Kidney (tissue), 14 donors: Measurements from ENCODE around the gene CELF4. TPM values are rescaled to one million over a fixed set of nuclear protein-coding genes. Genes with fewer than 3 reads are reported as not detected.

ENCODE experiments used
- DNase-seq, 5 donors: peaks; one replicate each; pipeline ENCODE4 v3.0.0-alpha.2; 2013 to 2020
- FAIRE-seq: peaks from 2 replicates; lab custom pipeline; 2012; peaks lifted over from hg19 to GRCh38; lab: Jason Lieb, UNC
- H3K27ac ChIP-seq, 2 donors: one replicate each; pipeline ENCODE4 v1.7.0; 2013; ENCODE audit warnings: low read depth in 2 of 2, low read length in 2 of 2, inconsistent platforms in 1 of 2
- H3K27me3 ChIP-seq: one replicate; pipeline ENCODE4 v1.7.1; 2013; ENCODE audit warnings: low read length, inconsistent platforms; ENCODE audit not compliant: control insufficient read depth, insufficient read depth
- H3K36me3 ChIP-seq, 3 donors: one replicate each; pipeline versions ENCODE4 v1.7.0 to v1.7.1; 2013; ENCODE audit warnings: low read length in 3 of 3, control low read depth in 1 of 3, inconsistent platforms in 1 of 3; ENCODE audit not compliant: insufficient read depth in 3 of 3, control insufficient read depth in 2 of 3
- H3K4me1 ChIP-seq, 3 donors: one replicate each; pipeline versions ENCODE4 v1.7.0 to v1.7.1; 2013; ENCODE audit warnings: low read length in 3 of 3, inconsistent platforms in 1 of 3, low read depth in 1 of 3; ENCODE audit not compliant: control insufficient read depth in 2 of 3, insufficient read depth in 2 of 3
- H3K4me3 ChIP-seq, 3 donors: one replicate each; pipeline versions ENCODE4 v1.7.0 to v1.8.1; 2013; ENCODE audit warnings: low read length in 3 of 3, control low read depth in 1 of 3, inconsistent platforms in 1 of 3
- H3K9ac ChIP-seq, 3 donors: one replicate each; pipeline versions ENCODE4 v1.7.0 to v1.7.1; 2013; ENCODE audit warnings: low read length in 3 of 3, control low read depth in 1 of 3, inconsistent platforms in 1 of 3
- H3K9me3 ChIP-seq, 3 donors: one replicate each; pipeline versions ENCODE4 v1.7.0 to v1.7.1; 2013; ENCODE audit warnings: low read length in 3 of 3, control low read depth in 1 of 3, inconsistent platforms in 1 of 3; ENCODE audit not compliant: control insufficient read depth in 2 of 3, insufficient read depth in 1 of 3
- intact Hi-C: fragments of 100-400 bp; cut with DNase I; formaldehyde crosslinking; loops from one replicate; pipeline ENCODE4 v1.11.1; 2022
- polyA plus RNA-seq: library from polyadenylated mRNA; stranded (reverse); fragments of 350-450 nt; fragmentation: Illumina TruSeq; extraction: RNeasy Lipid Tissue Mini Kit (QIAGEN cat#74804); gene quantifications from one replicate; pipeline ENCODE4 v1.2.3, GENCODE V29; 2014; ENCODE audit warnings: low read depth, low replicate concordance; ENCODE audit not compliant: insufficient read depth
- total RNA-seq: library from RNA; stranded (reverse); fragmentation: NEBNext Ultra II Directional; extraction: Animal tissue kit (Norgen Biotek cat#: 25700); gene quantifications from one replicate; pipeline ENCODE4 v1.2.1, GENCODE V29; 2021
- TF ChIP-seq, protein P1 (sequence below): IDR thresholded peaks from 3 replicates; pipeline ENCODE4 v1.5.1; 2012; ENCODE audit warnings: mild to moderate bottlenecking, moderate library complexity, borderline replicate concordance; ENCODE audit not compliant: insufficient read depth; ENCODE audit errors: extremely low read depth
- donor health status: control.
- donor health status: control.
- donor health status: control.
- donor health status: control.
- donor health status: control.
- donor health status: DM: yes; HTN: yes; CAD: no.
- donor health status: Normal renal cell carcinoma (clear cell type).

Gene CELF4
- total and polyA plus RNA-seq, 2 donors from 2014 or later, result 0.85 to 1.5 TPM

DNA sequence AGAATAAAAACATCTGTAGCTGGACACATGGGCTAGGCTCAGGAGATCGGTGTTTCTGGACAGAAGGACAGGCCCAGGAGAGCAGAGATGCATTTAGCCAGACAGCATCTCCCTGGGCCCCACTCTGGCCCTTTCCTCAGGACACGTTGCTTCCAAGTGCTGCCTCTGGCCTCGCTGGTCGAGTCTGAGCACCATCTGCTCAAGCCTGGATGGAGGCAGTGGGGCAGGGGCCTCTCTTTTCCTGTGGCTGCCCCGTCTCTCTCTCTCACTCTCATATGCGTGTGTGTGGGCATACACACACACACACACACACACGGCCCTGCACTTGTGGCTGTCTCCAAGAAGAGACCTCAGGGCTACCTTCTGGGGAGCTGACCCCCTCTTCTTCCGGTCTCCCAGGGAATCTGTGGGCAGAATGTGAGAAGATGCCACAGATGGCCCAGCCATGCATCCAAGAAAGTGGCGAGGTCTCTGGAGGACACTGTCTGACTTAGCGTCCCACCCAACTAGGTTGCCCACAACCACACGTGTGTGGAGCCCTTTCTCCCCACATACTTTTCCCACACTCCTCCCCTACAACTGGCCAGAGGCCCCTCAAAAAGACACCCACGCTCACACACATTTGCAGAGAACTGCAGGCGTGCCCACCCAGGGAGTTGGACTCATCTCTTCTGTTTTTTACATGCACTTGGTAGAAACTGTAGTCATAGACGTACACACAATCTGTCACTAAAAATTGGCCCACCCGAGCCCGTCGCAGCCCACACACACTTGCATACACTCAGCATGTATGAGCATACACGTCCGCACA lies 19.9 kb downstream of the CELF4 start:
- intact Hi-C loops, result no loop called here
- no peak for FAIRE-seq
- Histone ChIP-seq H3K27me3 (peaks cover 1% of the 10 kb centered on the region), H3K27ac (no peak overlapping the region), H3K36me3 (no peaks in the 10 kb centered on the region), H3K9ac (no peak overlapping the region), H3K9me3 (no peaks in the 10 kb centered on the region), H3K4me3 (no peak overlapping the region), H3K4me1 (peaks cover 0 to 3% (median 2%) of the 10 kb centered on the region in 3 donors)
- DNase-seq, result no peak
- TF ChIP-seq, protein P1, sequence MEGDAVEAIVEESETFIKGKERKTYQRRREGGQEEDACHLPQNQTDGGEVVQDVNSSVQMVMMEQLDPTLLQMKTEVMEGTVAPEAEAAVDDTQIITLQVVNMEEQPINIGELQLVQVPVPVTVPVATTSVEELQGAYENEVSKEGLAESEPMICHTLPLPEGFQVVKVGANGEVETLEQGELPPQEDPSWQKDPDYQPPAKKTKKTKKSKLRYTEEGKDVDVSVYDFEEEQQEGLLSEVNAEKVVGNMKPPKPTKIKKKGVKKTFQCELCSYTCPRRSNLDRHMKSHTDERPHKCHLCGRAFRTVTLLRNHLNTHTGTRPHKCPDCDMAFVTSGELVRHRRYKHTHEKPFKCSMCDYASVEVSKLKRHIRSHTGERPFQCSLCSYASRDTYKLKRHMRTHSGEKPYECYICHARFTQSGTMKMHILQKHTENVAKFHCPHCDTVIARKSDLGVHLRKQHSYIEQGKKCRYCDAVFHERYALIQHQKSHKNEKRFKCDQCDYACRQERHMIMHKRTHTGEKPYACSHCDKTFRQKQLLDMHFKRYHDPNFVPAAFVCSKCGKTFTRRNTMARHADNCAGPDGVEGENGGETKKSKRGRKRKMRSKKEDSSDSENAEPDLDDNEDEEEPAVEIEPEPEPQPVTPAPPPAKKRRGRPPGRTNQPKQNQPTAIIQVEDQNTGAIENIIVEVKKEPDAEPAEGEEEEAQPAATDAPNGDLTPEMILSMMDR, result no peak

DNA sequence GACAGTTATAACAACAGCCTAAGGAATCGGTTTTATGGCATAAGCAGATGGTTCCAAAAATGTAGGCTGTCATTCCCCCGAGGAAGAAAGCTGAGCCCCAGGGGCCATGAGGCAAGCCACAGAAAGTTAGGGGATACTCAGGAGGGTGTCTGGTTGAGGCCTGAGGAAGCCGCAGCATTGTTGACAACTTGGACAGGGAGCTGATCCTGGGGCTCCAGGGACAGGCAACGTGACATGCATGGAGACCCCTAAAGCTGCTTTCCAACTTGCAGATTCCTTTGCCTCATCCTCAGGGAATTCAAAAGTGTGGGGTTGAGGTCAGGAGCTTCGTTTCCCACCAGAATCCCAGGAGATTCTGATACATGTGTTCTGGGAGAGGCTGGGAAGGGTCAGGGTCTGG lies 20.9 kb downstream of the CELF4 start:
- intact Hi-C loops, result no loop called here
- H3K9me3 ChIP-seq, result no peaks in the 10 kb centered on the region
- FAIRE-seq (no peak), DNase-seq (no peak)
- H3K27me3 ChIP-seq, result peaks cover 2% of the 10 kb centered on the region
- TF ChIP-seq, protein P1, result no peak
- H3K4me3 ChIP-seq, result no peak overlapping the region
- H3K4me1 ChIP-seq, result peaks cover 0 to 3% (median 2%) of the 10 kb centered on the region in 3 donors
- H3K27ac ChIP-seq, result no peak overlapping the region
- H3K9ac ChIP-seq, result no peak overlapping the region
- H3K36me3 ChIP-seq, result no peaks in the 10 kb centered on the region

DNA sequence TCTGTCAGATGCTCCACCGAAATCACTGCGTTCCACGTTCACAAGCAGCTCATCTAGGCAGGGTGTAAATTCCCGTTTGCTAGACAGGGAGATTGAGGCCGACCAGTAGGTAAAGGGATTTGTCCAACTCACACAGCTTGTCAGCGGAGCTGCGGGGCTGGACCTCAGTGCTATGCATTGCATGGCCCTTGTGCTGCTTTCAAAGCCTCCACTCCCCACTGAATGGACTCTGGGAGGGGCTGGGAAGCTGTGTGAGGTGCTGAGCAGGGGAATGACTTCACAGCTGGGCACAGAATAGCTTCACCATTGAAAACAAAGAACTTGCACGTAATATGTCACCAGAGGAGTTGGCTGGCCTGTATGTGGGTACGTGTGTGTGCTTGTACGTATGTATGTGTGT lies 21.4 kb downstream of the CELF4 start:
- intact Hi-C loops, result no loop called here
- Histone ChIP-seq H3K9ac (no peak overlapping the region), H3K9me3 (no peaks in the 10 kb centered on the region), H3K36me3 (no peaks in the 10 kb centered on the region), H3K4me3 (no peak overlapping the region), H3K27ac (no peak overlapping the region), H3K4me1 (peaks cover 0 to 3% (median 2%) of the 10 kb centered on the region in 3 donors), H3K27me3 (peaks cover 2% of the 10 kb centered on the region)
- FAIRE-seq (no peak), DNase-seq (no peak)
- TF ChIP-seq, protein P1, result no peak

DNA sequence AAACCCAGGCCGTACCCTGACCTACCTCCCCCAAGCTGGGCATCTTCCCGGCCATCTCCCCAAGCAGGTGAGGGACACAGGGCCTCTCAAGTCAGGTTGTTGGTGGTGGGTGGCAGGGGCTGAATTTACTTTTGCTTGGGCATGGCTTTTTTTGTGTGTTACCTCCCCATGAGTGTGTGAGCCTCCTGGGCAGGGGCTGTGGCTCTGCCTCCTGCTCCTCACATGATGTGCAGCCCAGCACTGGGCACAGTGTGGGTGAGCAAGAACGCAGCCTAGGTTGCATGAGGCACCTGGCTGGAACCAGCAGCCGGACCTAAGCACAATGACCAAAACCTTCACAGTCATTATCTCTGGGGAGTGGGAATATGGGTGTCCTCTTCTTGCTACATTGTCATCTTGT lies 22.3 kb downstream of the CELF4 start:
- no peak overlapping the region for H3K9ac ChIP-seq
- intact Hi-C loops, result no loop called here
- peaks cover 6% of the 10 kb centered on the region for H3K27me3 ChIP-seq
- H3K4me1 ChIP-seq, result no peaks in the 10 kb centered on the region
- FAIRE-seq (no peak), DNase-seq (no peak)
- H3K27ac ChIP-seq, result no peak overlapping the region
- no peaks in the 10 kb centered on the region for H3K36me3 ChIP-seq
- TF ChIP-seq, protein P1, result no peak
- H3K9me3 ChIP-seq, result no peaks in the 10 kb centered on the region
- H3K4me3 ChIP-seq, result no peak overlapping the region
